Activated T-cell treated with anti-CD3 and anti-CD28 coated beads, Interleukin-2, amount 50 U/mL, for 48 hours (primary cell): ENCODE measurements around the gene CBLC.
"Not testable (repeated sequence)": the region's sequence is repeated elsewhere in the genome, so short reads cannot be mapped to it uniquely, and the experiment has no call there.

Experiments
- DNase-seq, 2 experiments: peaks; one replicate each; pipeline ENCODE4 v3.0.0-alpha.2; 2020

Gene CBLC

DNA sequence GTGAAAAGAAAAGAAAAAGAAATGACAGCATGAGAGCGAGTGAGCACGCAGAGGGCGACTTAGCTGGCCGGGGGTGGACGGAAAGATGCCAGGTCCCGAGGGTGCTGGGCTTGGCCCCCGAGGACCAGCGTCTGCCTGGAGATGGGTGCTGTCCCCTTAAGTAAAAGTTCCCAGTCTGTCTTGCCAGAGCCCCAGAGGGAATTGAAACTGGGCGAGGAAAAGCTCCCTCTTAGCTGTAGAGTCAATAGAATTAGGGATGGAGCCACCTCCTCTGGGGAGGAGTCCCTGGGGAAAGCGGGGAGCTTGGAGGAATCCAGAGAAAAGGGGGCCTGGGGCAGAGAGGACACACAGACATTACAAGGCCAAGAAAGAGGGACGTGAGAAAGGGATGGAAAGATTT is 44.5 kb downstream of the CBLC start:
- DNase-seq: no peak

DNA sequence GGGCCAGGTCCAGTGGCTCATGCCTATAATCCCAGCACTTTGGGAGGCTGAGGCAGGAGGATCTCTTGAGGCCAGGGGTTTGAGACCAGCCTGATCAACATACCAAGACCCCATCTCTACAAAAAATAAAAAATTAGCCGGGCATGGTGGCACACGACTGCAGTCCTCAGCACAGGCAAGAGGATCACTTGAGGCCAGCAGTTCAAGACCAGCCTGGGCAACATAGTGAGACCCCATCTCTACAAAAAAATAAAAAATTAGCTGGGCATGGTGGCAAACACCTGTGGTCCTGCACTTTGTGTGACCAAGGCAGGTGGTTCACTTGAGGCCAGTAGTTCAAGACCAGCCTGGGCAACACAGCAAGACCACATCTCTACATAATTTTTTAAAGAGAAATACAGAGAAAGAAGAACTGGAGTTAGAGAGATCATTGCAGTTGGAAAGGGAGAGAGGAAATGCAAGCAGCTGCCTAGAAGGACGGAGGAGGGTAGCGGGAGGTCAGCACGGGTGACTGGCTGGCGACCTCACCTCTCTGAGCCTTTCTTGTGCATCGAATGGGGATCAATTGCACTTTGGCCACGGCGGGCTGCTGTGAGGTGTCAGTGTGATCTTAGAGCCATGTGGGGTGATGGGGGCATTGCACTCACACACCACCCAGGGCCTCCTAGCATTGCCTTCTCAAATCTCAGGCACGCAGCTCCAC is 45.1 kb downstream of the CBLC start:
- no peak for DNase-seq

GRCh38 chr19:44823373-44823698 is 45.6 kb downstream of the CBLC start:
- no peak for DNase-seq

- no peak for DNase-seq
Measured at GRCh38 chr19:44824761-44825160, 47.1 kb downstream of the CBLC start.

DNA sequence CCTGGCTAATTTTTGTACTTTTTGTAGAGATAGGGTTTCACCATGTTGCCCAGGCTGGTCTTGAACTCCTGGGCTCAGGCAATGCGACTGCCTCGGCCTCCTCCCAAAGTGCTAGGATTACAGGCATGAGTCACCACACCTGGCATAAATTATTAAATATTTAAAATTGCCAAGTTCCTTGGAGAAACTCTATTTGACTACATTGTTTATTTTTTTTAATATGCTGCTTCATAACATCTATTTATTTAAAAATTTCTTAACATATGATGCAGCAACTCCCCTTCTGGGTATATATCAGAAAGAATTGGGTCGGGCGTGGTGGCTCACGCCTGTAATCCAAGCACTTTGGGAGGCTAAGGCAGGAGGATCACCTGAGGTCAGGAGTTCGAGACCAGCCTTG is 55.2 kb downstream of the CBLC start:
- not testable (repeated sequence) for DNase-seq

DNA sequence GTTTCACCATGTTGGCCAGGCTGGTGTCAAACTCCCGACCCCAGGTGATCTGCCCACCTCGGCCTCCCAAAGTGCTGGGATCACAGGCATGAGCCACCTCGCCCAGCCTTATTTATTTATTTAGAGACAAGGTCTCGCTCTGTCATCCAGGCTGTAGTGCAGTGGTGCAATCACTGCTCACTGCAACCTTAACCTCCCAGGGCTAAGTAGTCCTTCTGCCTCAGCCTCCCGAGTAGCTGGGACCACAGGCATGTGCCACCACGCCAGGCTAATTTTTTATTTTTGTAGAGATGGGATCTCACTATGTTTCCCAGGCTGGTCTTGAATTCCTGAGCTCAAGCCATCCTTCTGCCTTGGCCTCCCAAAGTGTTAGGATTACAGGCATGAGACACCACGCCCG is 56.7 kb downstream of the CBLC start:
- DNase-seq: not testable (repeated sequence)

DNA sequence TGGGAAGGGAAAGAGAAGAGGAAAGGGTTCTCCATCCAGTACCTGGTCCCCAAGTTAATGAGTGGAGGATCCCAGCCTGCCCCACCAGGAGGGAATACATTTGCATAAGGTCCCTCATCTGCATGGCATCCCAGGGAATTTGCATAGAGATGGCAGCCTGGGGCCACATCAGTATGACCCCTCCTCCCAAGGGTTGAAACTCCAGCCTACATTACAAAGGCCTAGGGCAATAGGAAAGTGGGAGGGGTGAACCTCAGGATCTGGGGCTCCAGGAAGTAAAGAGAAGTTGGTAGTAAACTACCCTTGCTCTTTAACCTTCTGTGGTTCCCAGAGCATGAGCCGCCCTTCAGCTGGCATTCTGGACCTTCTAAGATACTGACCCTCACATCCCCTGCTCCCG is 61.6 kb downstream of the CBLC start:
- DNase-seq: no peak

- no peak for DNase-seq
Measured at GRCh38 chr19:44840811-44841210, 63.1 kb downstream of the CBLC start.

GRCh38 chr19:44841231-44841630 is 63.5 kb downstream of the CBLC start:
- DNase-seq: no peak

- no peak for DNase-seq
Measured at GRCh38 chr19:44845286-44845611, 67.6 kb downstream of the CBLC start.

GRCh38 chr19:44845612-44846454 is 68.1 kb downstream of the CBLC start, which contains the start of gene NECTIN2:
Gene NECTIN2 (plus strand): TSS chr19:44846297. CDS start chr19:44846526, 229 bp downstream.
- peak; percentile 93 to 94 for DNase-seq

- peak in 1 of 2 experiments; percentile 20 for DNase-seq
Measured at GRCh38 chr19:44846455-44847143, 68.9 kb downstream of the CBLC start.

GRCh38 chr19:44847144-44848035 is 69.7 kb downstream of the CBLC start:
- DNase-seq: peak; percentile 22 to 23

- no peak for DNase-seq
Measured at GRCh38 chr19:44848036-44848811, 70.5 kb downstream of the CBLC start.

- no peak for DNase-seq
Measured at GRCh38 chr19:44848812-44849447, 71.2 kb downstream of the CBLC start.
